NCI-H2196 (cell line): Measurements from ENCODE around the gene ANKRD36B.
"Not testable (repeated sequence)": the region's sequence is repeated elsewhere in the genome, so short reads cannot be mapped to it uniquely, and the experiment has no call there.

Experiments
- DNase-seq: peaks from one replicate; lab custom pipeline; 2025; ENCODE audit not compliant: unreplicated experiment; lab: John Stamatoyannopoulos, UW

ANKRD36B gene

GRCh38 chr2:97550498-97550897, 39.2 kb downstream of the ANKRD36B start:
- not testable (repeated sequence) for DNase-seq

GRCh38 chr2:97549058-97549457, 40.6 kb downstream of the ANKRD36B start:
- DNase-seq = not testable (repeated sequence)

GRCh38 chr2:97548536-97548935, 41.1 kb downstream of the ANKRD36B start:
- DNase-seq = not testable (repeated sequence)

- DNase-seq = no peak
Measured at GRCh38 chr2:97546711-97547110, 43.0 kb downstream of the ANKRD36B start.

- DNase-seq = not testable (repeated sequence)
Measured at GRCh38 chr2:97544911-97545310, 44.8 kb downstream of the ANKRD36B start.

- DNase-seq = not testable (repeated sequence)
Measured at GRCh38 chr2:97525904-97526303, 63.8 kb downstream of the ANKRD36B start.

- not testable (repeated sequence) for DNase-seq
Measured at GRCh38 chr2:97523816-97524215, 65.9 kb downstream of the ANKRD36B start.

- DNase-seq = not testable (repeated sequence)
Measured at GRCh38 chr2:97522916-97523555, 66.6 kb downstream of the ANKRD36B start.

- not testable (repeated sequence) for DNase-seq
Measured at GRCh38 chr2:97495651-97496050, 94.0 kb downstream of the ANKRD36B start.

GRCh38 chr2:97490141-97490540, 99.5 kb downstream of the ANKRD36B start:
- DNase-seq = not testable (repeated sequence)
